ENCODE data around the gene RAB13. TPM values are rescaled to one million over a fixed set of nuclear protein-coding genes. Genes with fewer than 3 reads are reported as not detected.

The RAB13 gene
- total and polyA plus RNA-seq, 2 of the 4 experiments (the other 2 are of a cell fraction), result 42.3 to 249 TPM

GRCh38 chr1:154019940-154020339 lies 33.8 kb upstream of the RAB13 start:
- Histone ChIP-seq H3K4me2 (ENCODE audit: low read depth, low read length) (no peak overlapping the region), H3K4ac (ENCODE audit: low read depth, low read length) (no peak overlapping the region), H3K56ac (ENCODE audit: extremely low read depth, insufficient read depth, low read length) (no peak overlapping the region), H2BK120ac (ENCODE audit: low read depth, low read length) (no peak overlapping the region), H2BK5ac (ENCODE audit: low read depth, low read length, poor library complexity, severe bottlenecking) (no peak overlapping the region), H3K27ac (ENCODE audit: insufficient read depth, low read length) (no peak overlapping the region), H3K9me3 (ENCODE audit: control insufficient read depth, insufficient read depth, low read length) (no peaks in the 10 kb centered on the region), H2BK20ac (ENCODE audit: low read depth, low read length) (no peak overlapping the region), H4K5ac (ENCODE audit: low read depth, low read length) (no peak overlapping the region), H4K8ac (ENCODE audit: low read depth in 2 of 2, low read length in 2 of 2) (no peak overlapping the region), H2AK9ac (replicated peaks; ENCODE audit: low read depth, low read length, poor library complexity) (no peak overlapping the region), H3K14ac (replicated peaks; ENCODE audit: low read depth, low read length) (no peak overlapping the region), H3K18ac (ENCODE audit: low read depth, low read length) (no peak overlapping the region), H2AK5ac (ENCODE audit: low read depth, low read length) (no peak overlapping the region), H4K20me1 (ENCODE audit: insufficient read depth, low read length) (no peaks in the 10 kb centered on the region), H2BK15ac (ENCODE audit: low read depth, low read length) (no peak overlapping the region), H3K9ac (ENCODE audit: low read depth, low read length) (no peak overlapping the region), H3K23ac (ENCODE audit: low read depth, low read length) (no peak overlapping the region), H3K79me1 (ENCODE audit: low read depth in 1 of 2, low read length in 2 of 2) (no peaks in the 10 kb centered on the region), H3K9me1 (ENCODE audit: insufficient read depth, low read length) (no peaks in the 10 kb centered on the region), H3K27me3 (ENCODE audit: control insufficient read depth, insufficient read depth, low read length) (no peaks in the 10 kb centered on the region), H3K4me1 (ENCODE audit: control insufficient read depth, insufficient read depth, low read length) (no peaks in the 10 kb centered on the region), H2AFZ (replicated peaks; ENCODE audit: low read length, poor library complexity) (no peak overlapping the region), H4K91ac (ENCODE audit: insufficient read depth, low read depth, low read length) (no peak overlapping the region), H3K4me3 (ENCODE audit: insufficient read depth, low read depth, low read length) (no peak overlapping the region), H3K36me3 (ENCODE audit: control insufficient read depth, insufficient read depth, low read length) (no peaks in the 10 kb centered on the region)
- POLR2A ChIA-PET (ENCODE audit: unreplicated experiment), result no interaction called here
- no peak for ATAC-seq (ENCODE audit: low read depth)
- TF ChIP-seq RFX5 (IDR thresholded peaks at IDR 0.05; ENCODE audit: low read depth, low read length) (no peak), CHD1 (IDR thresholded peaks at IDR 0.05; ENCODE audit: low read depth, low read length) (no peak), MXI1 (IDR thresholded peaks at IDR 0.05; ENCODE audit: borderline replicate concordance, low read depth, low read length) (no peak), MAFK (IDR thresholded peaks at IDR 0.05; ENCODE audit: low read depth, low read length) (no peak), CEBPB (IDR thresholded peaks at IDR 0.05; ENCODE audit: low read depth, low read length) (no peak)
- TF ChIP-seq, protein P1, sequence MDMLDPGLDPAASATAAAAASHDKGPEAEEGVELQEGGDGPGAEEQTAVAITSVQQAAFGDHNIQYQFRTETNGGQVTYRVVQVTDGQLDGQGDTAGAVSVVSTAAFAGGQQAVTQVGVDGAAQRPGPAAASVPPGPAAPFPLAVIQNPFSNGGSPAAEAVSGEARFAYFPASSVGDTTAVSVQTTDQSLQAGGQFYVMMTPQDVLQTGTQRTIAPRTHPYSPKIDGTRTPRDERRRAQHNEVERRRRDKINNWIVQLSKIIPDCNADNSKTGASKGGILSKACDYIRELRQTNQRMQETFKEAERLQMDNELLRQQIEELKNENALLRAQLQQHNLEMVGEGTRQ (IDR thresholded peaks at IDR 0.05; ENCODE audit: low read depth, low read length), result no peak
- no TSS peak for BruUV-seq (replicated peaks)
- in situ Hi-C loops (cut with MboI; ENCODE audit: low sequenced_read_pairs) (loop anchor here (10.0 kb wide), 1 partner anchor 125 kb away; no protein-coding TSS in a partner anchor), intact Hi-C loops (cut with micrococcal nuclease) (loop anchor here (5.0 kb wide), 1 partner anchor 117 kb away; no protein-coding TSS in a partner anchor), dilution Hi-C loops (cut with HindIII; ENCODE audit: low sequenced_read_pairs, unreplicated experiment) (no loop called here)
- CTCF ChIA-PET, result no interaction called here
- no CpG with 5 or more reads among the region's 1 CpG for WGBS, 2 experiments (ENCODE audit: extremely low coverage in 2 of 2, insufficient read length in 1 of 2)
- no peak for DNase-seq
